Measurements from ENCODE around the gene GPS1.

DNA sequence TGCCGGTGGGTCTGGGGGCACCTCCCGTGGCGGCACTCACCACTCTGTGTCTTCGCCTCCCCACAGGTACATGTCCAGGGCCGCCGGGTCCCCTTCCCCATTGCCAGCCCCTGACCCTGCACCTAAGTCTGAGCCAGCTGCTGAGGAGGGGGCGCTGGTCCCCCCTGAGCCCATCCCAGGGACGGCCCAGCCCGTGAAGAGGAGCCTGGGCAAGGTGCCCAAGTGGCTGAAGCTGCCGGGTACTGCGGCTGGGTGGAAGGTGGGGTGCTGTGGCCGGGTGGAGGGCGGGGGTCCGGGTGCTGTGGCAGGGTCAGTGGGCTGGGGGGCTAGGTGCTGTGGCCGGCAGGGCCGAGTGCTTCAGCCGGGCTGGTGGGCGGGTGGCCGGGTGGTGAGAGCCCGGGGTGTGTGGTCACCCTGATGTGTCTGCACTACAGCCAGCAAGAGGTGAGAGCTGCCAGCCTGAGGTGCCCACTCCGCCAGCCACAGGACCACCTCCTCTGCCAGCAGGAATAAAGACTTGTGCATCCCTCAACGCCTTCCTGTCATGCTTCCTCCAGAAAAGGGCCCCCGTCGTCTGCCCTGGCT is 34.7 kb upstream of the GPS1 start:
- TF ChIP-seq, protein P1, sequence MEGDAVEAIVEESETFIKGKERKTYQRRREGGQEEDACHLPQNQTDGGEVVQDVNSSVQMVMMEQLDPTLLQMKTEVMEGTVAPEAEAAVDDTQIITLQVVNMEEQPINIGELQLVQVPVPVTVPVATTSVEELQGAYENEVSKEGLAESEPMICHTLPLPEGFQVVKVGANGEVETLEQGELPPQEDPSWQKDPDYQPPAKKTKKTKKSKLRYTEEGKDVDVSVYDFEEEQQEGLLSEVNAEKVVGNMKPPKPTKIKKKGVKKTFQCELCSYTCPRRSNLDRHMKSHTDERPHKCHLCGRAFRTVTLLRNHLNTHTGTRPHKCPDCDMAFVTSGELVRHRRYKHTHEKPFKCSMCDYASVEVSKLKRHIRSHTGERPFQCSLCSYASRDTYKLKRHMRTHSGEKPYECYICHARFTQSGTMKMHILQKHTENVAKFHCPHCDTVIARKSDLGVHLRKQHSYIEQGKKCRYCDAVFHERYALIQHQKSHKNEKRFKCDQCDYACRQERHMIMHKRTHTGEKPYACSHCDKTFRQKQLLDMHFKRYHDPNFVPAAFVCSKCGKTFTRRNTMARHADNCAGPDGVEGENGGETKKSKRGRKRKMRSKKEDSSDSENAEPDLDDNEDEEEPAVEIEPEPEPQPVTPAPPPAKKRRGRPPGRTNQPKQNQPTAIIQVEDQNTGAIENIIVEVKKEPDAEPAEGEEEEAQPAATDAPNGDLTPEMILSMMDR (IDR thresholded peaks at IDR 0.05) = no peak
- TF ChIP-seq EP300 (IDR thresholded peaks at IDR 0.05) (no peak), POLR2AphosphoS5 (IDR thresholded peaks at IDR 0.05) (no peak), POLR2A (IDR thresholded peaks at IDR 0.05) (no peak)

Measured in suprapubic skin (tissue), 4 donors.